ENCODE results near the gene PRSS50. TPM values are rescaled to one million over a fixed set of nuclear protein-coding genes. Genes with fewer than 3 reads are reported as not detected.

Gene PRSS50
- total and polyA plus RNA-seq, 2 donors (not counting 3 experiments of a cell fraction or from before 2014, with no cell fraction given) = not detected

DNA sequence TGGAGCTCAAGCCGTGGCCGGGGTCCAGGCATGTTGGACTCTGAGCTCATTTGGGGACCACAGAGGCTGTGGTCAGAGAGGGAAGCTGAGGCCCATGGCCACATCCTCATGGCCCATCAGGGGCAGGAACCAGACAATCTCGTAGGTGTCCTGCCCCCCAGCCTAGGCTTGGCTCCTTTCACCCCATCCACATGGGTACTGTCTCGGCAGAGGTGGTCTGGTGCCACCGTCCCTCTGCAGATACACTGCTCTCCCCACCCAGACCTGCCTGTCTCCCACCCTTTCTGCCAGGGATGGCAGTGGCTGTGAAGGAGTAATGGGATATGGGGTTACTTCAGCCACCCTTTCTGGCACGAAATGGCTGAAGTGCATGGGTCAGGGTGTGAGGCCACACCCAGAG is 7.9 kb downstream of the PRSS50 start:
- TF ChIP-seq, protein P1, sequence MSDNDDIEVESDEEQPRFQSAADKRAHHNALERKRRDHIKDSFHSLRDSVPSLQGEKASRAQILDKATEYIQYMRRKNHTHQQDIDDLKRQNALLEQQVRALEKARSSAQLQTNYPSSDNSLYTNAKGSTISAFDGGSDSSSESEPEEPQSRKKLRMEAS (IDR thresholded peaks at IDR 0.05; ENCODE audit: insufficient read depth, insufficient read length) = no peak
- TF ChIP-seq EZH2 (IDR thresholded peaks at IDR 0.05; ENCODE audit: borderline replicate concordance, low read depth, low read length, severe bottlenecking) = no peak
- no peak overlapping the region for H3K4me2 ChIP-seq (ENCODE audit: insufficient read depth, low read length)
- DNase-seq (ENCODE audit: low read depth, low spot score) (no peak), FAIRE-seq (no peak)
- no peaks in the 10 kb centered on the region for H3K36me3 ChIP-seq (ENCODE audit: control insufficient read depth in 2 of 2, extremely low read depth in 1 of 2, insufficient read depth in 2 of 2, low read length in 2 of 2)
- dilution Hi-C loops (cut with MboI; ENCODE audit: extremely low pct_ligation_motif_present, low sequenced_read_pairs) (no loop called here), intact Hi-C loops (cut with micrococcal nuclease) (loop anchor here (5.0 to 10.0 kb wide), 3 partner anchors 285 to 665 kb away; no protein-coding TSS in a partner anchor)
- H3K9ac ChIP-seq (replicated peaks; ENCODE audit: extremely low read depth, insufficient read depth, low read length) = no peak overlapping the region
- CTCF ChIA-PET = interaction anchor here (1.0 to 4.2 kb wide), 4 partner anchors 46 to 199 kb away, joined by 3 to 27 read pairs (median 4); no protein-coding TSS in a partner anchor
- H2AFZ ChIP-seq (ENCODE audit: low read depth, low read length) = no peak overlapping the region
- no peak overlapping the region for H3K27ac ChIP-seq (ENCODE audit: insufficient read depth, low read depth, low read length)
- H3K9me1 ChIP-seq (replicated peaks; ENCODE audit: control insufficient read depth, extremely low read depth, insufficient read depth, low read length) = no peaks in the 10 kb centered on the region
- no peak overlapping the region for H3K4me3 ChIP-seq (replicated peaks in 1 of 3; ENCODE audit: insufficient read depth in 1 of 3, low read depth in 1 of 3, low read length in 3 of 3)
- no peaks in the 10 kb centered on the region for H3K9me3 ChIP-seq (replicated peaks; ENCODE audit: control insufficient read depth, insufficient read depth, low read length)
- no peaks in the 10 kb centered on the region for H3K79me2 ChIP-seq (ENCODE audit: control insufficient read depth, insufficient read depth, low read length)
- POLR2A ChIA-PET = no interaction called here
- H3K4me1 ChIP-seq (ENCODE audit: control insufficient read depth, extremely low read depth, insufficient read depth, low read length) = peaks cover 11% of the 10 kb centered on the region
- BruUV-seq (replicated peaks) = no TSS peak
- no peaks in the 10 kb centered on the region for H4K20me1 ChIP-seq (replicated peaks; ENCODE audit: control insufficient read depth, extremely low read depth, insufficient read depth, low read length)
- no peaks in the 10 kb centered on the region for H3K27me3 ChIP-seq (ENCODE audit: control insufficient read depth in 2 of 2, insufficient read depth in 2 of 2, low read length in 2 of 2)

DNA sequence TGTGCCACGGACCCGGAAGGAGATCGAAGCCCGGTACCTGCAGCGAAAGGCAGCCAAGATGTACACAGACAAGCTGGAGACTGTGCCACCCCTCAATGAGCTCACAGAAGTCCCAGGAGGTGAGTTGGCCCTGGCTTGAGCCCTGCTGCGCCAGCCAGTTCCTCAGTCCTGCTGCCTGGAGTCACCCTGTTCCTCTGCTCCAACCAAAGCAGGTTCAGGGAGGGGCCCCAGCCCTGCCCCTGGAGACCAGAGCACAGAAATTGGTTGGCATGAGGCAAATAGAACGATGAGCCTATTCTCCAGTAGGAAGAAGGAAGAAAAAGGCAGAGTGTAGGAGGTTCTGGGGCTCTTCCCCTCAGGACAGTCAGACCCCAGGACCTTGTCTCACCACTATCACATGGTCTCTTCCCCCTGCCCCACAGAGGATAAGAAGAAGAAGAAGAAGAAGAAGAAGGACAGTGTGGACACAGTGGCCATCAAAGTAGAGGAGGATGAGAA is 8.5 kb downstream of the PRSS50 start:
- Histone ChIP-seq H4K20me1 (replicated peaks; ENCODE audit: control insufficient read depth, extremely low read depth, insufficient read depth, low read length) (no peaks in the 10 kb centered on the region), H3K9me1 (replicated peaks; ENCODE audit: control insufficient read depth, extremely low read depth, insufficient read depth, low read length) (no peaks in the 10 kb centered on the region), H3K4me1 (ENCODE audit: control insufficient read depth, extremely low read depth, insufficient read depth, low read length) (peaks cover 11% of the 10 kb centered on the region), H3K36me3 (ENCODE audit: control insufficient read depth in 2 of 2, extremely low read depth in 1 of 2, insufficient read depth in 2 of 2, low read length in 2 of 2) (no peaks in the 10 kb centered on the region), H3K4me3 (replicated peaks in 1 of 3; ENCODE audit: insufficient read depth in 1 of 3, low read depth in 1 of 3, low read length in 3 of 3) (no peak overlapping the region), H3K27ac (ENCODE audit: insufficient read depth, low read depth, low read length) (no peak overlapping the region), H3K79me2 (ENCODE audit: control insufficient read depth, insufficient read depth, low read length) (no peaks in the 10 kb centered on the region), H2AFZ (ENCODE audit: low read depth, low read length) (no peak overlapping the region), H3K9ac (replicated peaks; ENCODE audit: extremely low read depth, insufficient read depth, low read length) (no peak overlapping the region), H3K9me3 (replicated peaks; ENCODE audit: control insufficient read depth, insufficient read depth, low read length) (no peaks in the 10 kb centered on the region), H3K4me2 (ENCODE audit: insufficient read depth, low read length) (no peak overlapping the region), H3K27me3 (ENCODE audit: control insufficient read depth in 2 of 2, insufficient read depth in 2 of 2, low read length in 2 of 2) (no peaks in the 10 kb centered on the region)
- no TSS peak for BruUV-seq (replicated peaks)
- dilution Hi-C loops (cut with MboI; ENCODE audit: extremely low pct_ligation_motif_present, low sequenced_read_pairs) = no loop called here
- ChIA-PET CTCF (interaction anchor here (1.1 to 4.2 kb wide), 7 partner anchors 9 to 200 kb away, joined by 3 to 27 read pairs (median 4); partner anchors contain the start of gene PRSS50), POLR2A (no interaction called here)
- intact Hi-C loops (cut with micrococcal nuclease) = loop anchor here (5.0 to 10.0 kb wide), 3 partner anchors 286 to 666 kb away; no protein-coding TSS in a partner anchor
- DNase-seq (ENCODE audit: low read depth, low spot score) (no peak), FAIRE-seq (no peak)
- TF ChIP-seq EZH2 (IDR thresholded peaks at IDR 0.05; ENCODE audit: borderline replicate concordance, low read depth, low read length, severe bottlenecking) (no peak), JUN (IDR thresholded peaks at IDR 0.05; ENCODE audit: borderline replicate concordance, insufficient read depth, insufficient read length, low read depth) (no peak), GATA2 (IDR thresholded peaks at IDR 0.05; ENCODE audit: insufficient read depth, insufficient read length, low read depth, low read length) (no peak), MYC (IDR thresholded peaks at IDR 0.05; ENCODE audit: low read depth, low read length) (no peak), POLR2A (IDR thresholded peaks at IDR 0.05; ENCODE audit: low read depth, low read length) (no peak), FOS (IDR thresholded peaks at IDR 0.05; ENCODE audit: borderline replicate concordance, insufficient read depth, low read length) (no peak), POLR2AphosphoS5 (IDR thresholded peaks at IDR 0.05; ENCODE audit: insufficient read depth, low read depth, low read length) (no peak)
- TF ChIP-seq, protein P2, sequence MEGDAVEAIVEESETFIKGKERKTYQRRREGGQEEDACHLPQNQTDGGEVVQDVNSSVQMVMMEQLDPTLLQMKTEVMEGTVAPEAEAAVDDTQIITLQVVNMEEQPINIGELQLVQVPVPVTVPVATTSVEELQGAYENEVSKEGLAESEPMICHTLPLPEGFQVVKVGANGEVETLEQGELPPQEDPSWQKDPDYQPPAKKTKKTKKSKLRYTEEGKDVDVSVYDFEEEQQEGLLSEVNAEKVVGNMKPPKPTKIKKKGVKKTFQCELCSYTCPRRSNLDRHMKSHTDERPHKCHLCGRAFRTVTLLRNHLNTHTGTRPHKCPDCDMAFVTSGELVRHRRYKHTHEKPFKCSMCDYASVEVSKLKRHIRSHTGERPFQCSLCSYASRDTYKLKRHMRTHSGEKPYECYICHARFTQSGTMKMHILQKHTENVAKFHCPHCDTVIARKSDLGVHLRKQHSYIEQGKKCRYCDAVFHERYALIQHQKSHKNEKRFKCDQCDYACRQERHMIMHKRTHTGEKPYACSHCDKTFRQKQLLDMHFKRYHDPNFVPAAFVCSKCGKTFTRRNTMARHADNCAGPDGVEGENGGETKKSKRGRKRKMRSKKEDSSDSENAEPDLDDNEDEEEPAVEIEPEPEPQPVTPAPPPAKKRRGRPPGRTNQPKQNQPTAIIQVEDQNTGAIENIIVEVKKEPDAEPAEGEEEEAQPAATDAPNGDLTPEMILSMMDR (IDR thresholded peaks at IDR 0.05; ENCODE audit: extremely low read depth in 1 of 2, insufficient read depth in 1 of 2, low read depth in 1 of 2, low read length in 2 of 2) = no peak
- TF ChIP-seq, protein P1 (IDR thresholded peaks at IDR 0.05; ENCODE audit: insufficient read depth, insufficient read length) = no peak

Data from endothelial cell of umbilical vein (primary cell).